Measurements from ENCODE around the gene RTP1.
"Not testable (repeated sequence)": the region's sequence is repeated elsewhere in the genome, so short reads cannot be mapped to it uniquely, and the experiment has no call there.

The RTP1 gene, protein sequence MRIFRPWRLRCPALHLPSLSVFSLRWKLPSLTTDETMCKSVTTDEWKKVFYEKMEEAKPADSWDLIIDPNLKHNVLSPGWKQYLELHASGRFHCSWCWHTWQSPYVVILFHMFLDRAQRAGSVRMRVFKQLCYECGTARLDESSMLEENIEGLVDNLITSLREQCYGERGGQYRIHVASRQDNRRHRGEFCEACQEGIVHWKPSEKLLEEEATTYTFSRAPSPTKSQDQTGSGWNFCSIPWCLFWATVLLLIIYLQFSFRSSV

DNA sequence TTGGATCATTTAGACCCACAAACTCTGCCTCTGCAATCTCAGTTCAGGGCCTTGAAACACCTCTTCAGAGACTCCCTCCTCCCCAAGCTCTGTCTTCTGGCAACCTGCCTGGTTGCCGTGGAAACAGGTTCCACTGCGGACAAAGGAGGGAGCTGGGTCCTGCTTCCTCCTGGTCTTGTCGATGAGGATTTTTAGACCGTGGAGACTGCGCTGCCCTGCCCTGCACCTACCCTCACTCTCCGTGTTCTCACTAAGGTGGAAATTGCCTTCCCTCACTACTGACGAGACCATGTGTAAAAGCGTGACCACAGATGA, at the start of gene RTP1:
TSS of gene RTP1 (plus strand) at position 152 of the 315 bp plus-strand sequence. CDS start at position 182, 30 bp downstream.
- DNase-seq: no peak

DNA sequence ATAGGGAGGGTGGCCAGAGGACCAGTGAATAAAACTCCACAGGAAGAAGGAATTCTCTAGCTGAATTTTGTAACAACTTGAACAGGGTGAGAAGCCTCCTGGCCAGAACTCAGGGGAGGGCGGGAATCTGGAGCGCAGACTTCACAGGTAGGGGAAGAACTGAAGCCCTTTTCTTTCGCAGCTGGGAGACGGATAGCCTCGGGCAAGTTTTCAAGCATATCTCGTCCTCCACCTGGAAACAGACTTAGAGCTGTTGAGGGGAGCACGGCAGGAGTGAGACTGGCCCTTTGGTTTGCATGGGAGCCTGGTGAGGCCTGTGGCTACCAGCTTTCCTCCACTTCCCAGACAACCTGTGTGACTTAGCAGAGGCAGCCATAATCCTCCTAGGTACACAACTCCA, 47.1 kb upstream of the RTP1 start:
- no peak for DNase-seq

DNA sequence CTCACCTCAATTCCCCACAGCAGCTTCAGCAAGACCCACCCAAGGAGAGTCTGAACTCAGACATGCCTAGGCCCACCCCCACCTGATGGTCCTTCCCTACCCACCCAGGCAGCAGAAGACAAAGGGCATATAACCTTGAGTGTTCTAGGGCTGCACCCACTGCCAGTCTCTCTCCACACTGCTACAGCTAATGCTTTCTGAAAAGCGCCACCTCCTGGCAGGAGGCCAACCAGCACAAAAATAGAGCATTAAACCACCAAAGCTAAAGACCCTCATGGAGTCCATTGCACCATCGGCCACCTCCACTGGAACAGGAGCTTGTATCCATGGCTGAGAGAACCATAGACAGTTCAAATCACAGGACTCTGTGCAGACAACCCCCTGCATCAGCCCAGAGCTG, 46.7 kb upstream of the RTP1 start:
- DNase-seq: peak; percentile 17 to 22

DNA sequence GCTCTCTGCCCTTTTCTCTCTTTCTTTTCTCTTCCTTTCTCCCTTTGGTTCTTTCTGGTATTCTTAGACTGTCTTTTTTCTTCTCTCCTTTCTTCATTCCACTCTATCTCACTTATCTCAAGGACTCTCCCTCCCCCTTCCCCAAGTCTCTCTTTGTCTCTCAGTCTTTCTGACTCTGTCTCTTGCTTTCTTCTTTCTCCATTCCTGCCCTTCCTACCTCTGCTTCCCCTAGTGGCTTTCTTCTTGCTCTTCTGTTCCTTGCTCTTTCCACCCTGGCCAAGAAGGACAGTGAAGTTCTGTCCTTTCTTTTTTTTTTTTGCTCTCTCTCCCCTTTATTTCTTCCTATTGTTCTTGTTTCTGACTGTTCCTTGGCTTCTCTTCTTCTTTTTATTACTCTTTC, 35.7 kb upstream of the RTP1 start:
- DNase-seq: no peak

DNA sequence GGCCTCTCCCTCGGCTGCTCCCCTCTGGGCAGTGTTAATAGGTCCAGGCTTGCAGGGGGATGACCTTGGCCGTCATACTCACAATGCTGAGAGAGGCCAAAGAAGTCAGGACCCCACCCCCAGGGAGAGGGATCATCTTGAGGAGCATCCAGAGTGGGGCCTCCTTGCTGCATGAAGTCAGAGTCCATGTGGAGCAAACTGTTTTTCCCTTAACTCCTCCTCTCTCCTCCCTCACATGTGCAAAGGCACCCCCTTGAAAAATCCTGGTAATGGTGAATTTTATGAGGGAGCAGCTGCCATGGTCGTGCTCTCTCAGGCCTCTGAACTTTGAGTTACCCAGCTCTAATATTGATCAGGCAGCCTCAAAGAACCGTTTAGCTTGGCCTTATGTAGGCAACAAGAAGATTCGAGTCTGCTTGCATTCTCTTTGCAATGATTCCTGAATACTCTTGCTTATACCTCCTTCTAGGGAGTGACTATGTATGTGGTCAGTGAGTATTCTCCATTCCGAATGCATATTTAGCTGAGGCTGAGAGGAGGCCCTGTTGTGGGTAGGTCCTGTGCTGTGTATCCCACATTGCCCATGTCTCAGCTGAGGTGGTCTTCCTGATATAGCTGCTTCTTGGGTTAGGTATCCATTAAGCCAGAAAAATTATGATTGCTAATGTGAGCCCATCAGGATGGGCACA, 34.9 kb upstream of the RTP1 start:
- DNase-seq: no peak

DNA sequence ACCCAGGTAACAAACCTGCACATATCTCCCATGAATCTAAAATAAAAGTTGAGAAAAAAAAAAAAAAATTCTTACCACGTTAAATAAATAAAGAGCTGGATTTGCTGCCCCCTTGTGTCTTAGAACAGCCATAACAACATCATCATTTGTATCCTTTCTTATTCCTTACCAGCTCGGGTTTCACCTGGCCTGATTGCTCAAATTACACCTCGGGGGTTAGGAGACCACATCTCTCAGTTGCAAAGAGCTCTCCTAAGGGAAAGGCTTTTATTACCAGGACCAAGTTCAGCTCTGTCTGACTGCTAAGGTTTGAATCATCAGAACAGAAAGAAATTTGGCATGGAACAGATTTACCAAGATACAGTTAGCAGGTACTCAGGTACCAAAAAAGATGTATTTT, 32.1 kb upstream of the RTP1 start:
- peak; percentile 75 to 82 for DNase-seq

DNA sequence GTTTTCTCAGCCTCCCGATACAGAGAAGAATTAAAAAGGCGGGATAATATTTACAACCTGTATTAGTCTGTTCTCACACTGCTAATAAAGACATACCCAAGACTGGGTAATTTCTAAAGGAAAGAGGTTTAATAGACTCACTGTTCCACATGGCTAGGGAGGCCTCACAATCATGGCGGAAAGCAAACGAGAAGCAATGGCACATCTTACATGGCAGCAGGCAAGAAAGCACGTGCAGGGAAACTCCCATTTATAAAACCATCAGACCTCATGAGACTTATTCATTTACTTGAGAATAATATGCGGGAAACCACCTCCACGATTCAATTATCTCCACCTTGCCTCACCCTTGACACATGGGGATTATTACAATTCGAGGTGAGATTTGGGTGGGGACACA, 30.5 kb upstream of the RTP1 start:
- DNase-seq: no peak

DNA sequence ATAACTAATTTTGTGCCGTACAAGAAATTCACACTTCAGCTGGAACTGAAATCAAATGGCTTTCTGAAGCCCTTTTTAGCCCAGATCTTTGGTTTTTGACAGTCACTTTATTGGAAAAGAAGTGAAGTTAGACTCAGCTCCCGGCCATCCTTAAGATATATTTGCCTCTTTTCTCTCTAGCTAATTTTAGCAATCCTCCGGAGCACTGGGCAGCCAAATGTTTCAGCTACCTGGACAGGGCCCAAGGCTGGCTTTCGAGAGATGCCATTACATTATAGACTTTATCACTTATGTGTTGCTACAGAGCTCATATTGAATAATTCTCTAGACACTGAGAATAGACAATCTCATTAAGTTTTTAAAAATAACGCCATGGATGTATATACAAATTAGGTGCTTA, 29.5 kb upstream of the RTP1 start:
- no peak for DNase-seq

DNA sequence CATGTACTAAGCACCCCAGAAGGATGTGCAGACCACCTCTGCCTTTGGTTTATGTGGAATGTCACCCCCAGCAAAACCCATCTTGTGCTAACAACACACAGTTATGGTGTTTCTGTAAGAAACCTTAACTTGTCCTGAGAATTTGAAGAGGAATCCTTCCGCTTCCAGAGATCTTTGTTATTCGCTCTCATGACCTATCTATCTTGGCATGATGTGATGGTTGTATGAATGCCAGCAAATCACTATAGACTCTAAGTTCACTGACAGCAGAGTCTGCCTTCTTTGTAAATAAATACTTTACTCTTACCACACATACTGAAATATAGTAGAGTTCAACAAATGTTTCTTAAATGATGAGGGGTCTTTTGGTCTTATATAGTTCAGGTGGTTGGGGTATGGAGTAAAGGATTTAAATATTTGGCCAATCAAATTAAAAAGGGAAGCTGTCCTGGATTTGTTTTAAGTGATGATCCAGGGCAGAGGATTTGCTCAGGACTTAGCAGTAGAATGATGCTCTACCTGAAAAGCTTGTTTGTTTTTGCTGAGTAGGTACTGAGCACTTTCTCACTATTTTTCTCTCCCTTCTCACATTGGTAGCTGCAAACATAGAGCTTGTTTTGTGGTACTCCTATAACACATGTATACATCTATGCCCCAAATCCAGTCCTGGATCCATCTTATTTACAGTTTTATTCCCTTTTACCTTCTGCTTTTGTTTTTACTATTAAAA, 27.9 kb upstream of the RTP1 start:
- DNase-seq: no peak

DNA sequence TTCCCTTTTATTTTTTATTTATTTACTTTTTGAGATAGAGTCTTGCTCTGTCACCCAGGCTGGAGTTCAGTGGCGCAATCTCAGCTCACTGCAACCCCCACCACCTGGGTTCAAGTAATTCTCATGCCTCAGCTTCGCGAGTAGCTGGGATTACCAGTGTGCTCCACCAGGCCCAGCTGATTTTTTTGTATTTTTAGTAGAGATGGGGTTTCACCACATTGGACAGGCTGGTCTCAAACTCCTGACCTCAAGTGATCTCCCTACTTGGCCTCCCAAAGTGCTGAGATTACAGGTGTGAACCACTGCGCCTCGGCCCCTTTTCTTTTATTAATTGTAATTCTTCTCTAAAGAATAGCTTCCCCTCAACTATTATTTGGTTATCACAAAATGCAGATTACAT, 26.4 kb upstream of the RTP1 start:
- DNase-seq: not testable (repeated sequence)

DNA sequence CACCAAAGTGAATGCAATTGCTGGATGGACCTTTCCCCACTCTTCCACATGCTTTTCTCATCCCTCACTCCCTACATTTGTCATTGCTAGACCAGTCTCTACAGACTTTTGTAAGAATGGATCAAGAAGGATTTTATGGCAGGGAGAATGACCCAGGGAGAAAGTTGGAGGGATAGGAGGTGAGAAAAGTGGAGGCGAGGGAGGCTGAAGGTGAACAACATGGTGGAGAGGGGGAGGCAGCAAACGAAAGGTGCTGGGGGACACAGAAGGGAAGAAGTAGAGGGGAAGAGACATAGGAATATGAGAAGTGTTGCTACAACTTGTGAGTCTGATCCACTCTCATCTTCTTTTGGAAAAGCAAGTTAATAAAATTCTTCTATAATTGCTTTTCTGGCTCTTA, 24.4 kb upstream of the RTP1 start:
- DNase-seq: no peak

DNA sequence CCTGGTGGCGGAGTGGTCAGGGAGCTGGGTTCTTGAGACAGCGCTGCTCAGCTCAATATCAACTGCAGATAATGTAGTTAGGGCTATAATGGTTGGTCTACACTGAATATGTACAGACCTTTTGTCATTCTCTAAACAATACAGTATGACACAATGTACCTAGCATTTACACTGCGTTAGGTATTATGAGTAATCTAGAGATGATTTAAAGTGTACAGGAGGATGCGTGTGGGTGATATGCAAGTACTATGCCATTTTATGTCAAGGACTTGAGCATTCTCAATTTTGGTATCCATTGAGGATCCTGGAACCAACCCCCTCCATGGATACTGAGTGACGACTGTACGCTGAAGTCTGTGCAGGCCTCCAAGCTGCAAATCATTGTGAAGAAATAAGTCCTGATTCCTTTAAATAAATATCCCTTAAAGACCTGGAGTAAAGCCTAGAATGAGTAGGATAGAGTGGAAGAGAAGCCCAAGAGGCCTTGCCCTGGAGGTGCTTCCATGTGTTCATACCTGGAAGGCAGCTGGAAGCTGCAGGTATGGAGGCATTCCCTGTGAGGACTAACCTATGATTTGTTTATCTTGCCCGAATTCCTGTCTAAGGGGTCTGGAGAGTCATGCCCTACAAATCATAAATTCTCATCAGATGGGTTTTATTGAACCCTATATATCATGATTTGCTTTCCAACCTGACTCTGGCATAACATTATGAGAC, 15.7 kb upstream of the RTP1 start:
- DNase-seq: no peak

DNA sequence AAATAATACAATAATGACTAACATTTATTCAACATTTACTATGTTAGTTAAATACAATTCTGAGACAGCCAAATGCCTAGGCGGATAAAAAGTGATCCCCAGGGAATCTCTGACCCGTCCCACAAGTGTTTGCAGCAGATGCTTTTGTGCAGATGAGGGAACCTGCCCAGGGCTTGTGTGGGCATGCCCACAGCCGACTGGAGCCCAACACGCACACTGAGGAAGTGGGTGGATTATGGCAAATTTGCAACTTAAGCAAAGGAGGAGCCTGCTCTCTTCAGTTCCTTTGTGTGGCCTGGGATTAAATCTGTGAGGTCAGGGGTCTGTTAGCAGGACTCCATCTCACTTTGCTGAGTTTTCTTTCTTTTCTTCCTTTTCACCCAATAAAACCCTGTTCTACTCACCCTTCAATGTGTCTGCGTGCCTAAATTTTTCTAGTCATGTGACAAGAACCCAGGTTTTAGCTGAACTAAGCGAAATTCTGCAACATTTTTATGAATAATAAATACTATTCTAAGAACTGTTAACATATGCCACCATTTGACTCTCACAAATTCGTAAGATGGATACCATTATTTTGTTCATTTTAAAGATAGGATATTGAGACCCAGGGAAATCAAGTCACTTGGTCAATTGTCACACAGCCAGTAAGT, 13.9 kb upstream of the RTP1 start:
- DNase-seq: peak; percentile 58 to 85

DNA sequence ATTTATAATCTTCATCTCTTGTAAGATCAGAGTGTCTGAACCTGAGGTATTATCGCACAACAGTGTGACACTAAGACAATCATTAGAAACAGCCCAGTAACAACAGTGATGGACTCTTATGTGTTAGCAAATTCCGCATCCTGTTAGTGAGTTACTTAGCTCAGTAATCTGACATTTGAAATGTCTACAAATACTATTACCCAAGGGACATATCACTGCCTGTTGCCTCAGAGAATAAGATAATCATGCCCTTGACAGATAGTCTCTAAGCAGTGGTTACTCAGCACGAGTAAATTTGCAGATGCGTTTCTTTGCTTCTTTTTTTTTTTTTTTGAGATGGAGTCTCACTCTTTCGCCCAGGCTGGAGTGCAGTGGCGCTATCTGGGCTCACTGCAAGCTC, 13.4 kb upstream of the RTP1 start:
- DNase-seq: no peak

DNA sequence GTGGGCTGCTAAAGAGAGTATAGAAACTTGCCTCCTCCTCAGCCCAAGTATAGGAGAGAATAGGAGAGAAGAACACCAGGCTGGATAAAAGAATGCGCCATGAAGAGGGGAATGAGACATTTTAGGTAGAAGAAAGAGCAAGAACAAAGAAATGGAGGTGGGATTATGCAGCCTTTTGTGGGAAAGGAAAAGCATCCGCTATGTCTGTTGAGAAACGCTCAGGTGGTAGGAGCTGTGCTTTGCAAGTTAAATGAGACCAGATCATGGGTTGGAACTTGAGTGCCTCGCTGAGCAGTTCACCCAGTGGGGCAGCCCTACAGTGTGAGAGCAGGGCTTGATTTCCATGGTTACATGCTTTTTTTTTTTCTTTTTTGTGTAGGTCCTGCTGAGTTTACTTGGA, 11.5 kb upstream of the RTP1 start:
- peak; percentile 26 to 84 for DNase-seq

DNA sequence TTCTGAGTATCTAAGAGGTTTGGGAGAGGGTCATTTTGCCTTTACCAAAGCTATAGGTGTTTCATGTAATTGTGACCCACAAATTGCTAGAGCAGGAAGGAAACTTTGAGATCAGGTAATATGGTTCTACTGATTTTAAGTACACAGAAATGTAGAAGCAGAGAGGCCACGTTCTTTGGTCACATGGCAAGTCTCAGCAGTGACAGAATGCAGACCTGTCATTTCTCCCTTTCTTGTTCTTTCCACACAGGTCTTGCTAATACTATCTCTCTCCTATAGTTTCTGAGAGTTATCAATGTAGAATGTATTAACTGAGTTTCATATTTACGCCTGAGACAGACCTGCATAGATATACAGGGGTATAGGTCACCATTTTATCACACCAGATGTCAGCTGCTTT, 10.9 kb upstream of the RTP1 start:
- DNase-seq: no peak

DNA sequence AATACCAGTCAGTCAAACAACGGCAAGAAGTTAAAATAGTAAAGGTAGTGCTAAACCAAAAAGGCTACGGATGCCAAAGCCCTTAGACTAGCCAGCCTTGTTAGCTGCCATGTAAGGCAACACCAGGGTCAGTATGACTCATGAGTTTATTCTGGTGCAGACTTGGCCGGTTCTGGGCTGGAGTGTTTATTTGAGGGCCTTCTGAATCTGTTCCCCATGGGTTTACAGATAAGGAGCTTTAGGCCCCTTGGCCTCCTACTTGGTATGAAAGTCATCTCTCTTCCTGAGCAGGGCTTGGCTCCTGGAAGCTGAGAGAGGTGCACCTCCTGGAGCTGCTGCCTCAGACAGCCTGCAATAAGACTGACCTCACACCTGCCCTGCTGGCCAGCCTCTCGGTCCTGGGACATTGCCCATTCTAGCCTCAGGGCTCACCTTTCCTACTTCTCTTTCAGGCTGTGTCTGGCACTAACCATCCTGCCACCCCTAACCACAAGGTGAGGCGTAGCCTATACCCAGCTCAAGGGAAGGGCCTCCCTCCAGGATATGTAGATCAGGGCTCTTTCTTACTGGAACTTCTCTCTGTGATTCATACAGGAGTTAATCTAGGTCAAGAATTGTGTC, 10.4 kb upstream of the RTP1 start:
- no peak for DNase-seq

DNA sequence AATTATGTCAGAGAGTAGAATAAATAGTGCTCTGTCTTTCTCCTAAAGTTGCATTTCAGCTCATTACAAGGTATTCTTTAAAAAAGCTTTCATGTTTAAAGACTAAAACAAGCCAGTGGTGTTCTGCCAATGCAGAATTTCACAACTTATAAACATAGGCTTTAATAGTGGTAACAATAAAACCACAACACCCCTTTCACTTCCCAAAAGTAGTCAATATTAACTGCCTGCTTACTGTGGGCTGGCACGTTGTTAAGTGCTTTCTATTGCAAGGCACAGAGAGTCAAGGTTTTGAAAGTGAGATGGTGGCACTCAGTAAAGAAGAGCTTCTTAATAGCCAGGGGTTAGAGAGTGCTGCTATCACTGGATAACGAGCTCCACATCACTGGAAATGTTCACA, 8.4 kb upstream of the RTP1 start:
- DNase-seq: no peak

DNA sequence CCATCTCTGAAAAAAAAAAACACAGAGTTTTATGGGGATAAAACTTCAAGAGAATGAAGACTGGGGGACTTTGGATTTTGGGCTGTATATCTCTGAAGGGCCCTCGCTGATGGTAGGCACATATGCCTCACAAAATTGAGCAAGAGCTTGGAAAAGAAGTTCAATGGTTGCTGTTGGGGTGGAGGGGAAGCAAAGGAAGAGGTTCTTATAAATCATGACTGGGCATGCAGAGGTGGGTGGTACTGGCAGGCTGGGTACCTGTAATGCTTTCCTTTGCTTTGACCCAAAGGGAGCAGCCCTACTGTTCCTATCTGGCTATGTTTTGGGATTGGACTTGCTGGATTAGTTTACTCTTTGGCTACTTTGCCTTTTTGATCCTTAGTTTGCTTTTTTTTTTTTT, 6.0 kb upstream of the RTP1 start:
- no peak for DNase-seq

DNA sequence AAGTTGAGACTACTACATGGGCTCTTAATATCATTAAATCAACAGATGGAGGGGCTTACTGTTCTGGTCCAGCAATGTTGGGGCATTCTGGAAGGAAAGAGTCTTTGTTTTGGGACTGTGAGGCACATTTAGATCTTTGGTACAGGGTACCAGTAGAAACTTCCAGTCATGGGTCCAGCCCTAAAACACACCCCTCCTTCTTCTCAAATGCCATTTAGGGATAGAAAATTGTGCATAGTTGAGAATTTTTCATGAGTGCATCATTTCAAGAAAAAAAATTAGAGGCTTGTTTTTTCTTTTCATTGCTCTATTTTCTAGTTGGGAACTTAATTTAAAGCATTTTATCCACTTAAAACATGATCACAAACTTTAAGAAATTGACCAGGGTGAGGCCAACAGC, 4.1 kb upstream of the RTP1 start:
- DNase-seq: no peak

DNA sequence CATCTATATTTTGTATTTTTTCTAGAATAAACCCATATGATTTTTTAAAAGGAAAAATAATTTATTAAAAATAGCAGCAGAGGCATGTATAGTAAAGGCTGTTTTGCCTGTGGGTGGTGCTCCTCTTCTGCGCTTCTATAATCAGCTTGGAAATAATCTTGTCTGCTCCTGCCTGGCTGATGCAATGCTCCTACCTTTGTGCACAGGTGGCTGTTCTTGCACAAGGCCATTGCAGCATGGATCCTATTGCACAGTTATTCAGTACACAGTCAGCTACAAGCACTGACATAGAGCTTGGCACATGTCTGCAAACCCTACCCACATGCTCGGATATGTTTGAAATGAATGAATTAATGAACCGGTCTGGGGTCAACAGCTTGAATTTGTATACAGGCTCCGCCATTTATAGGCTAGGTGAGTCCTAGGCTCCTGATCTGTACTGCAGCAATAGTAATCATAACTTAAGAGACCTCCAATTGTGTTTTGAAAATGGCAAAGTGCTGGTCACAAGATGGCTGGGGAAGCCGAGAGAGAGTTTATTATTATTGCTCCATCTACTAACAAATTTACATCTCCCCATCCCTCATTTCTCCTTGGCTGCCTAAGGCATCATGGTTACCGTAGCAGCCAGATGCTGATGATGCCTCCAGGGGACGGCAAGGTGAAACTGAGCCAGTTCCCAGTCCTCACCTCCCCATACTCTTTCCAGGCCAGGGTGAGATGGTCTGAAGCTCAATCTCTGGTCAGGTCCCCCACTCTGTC, 532 bp upstream of the RTP1 start:
- no peak for DNase-seq

DNA sequence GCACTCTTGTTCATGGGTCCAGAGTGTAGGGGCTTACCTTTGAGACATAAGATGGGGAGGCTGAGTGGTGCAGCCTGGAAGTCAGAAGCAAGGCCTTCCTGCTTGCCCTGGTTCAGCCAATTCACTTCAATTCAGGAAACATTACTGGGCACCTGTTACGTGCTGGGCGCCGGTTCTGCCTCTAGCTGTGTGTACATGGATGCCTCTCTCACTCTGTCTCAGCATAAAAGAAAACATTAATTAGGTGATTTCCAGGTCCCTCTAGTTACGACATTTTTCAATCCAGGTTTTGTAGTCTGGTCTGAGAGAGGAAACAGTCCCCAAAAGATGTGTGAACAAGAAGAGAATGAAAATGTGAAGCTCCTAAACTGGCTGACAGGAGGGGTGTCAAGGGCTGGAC, 1.2 kb downstream of the RTP1 start:
- DNase-seq: no peak
